Measurements from ENCODE around the gene COL25A1. TPM values are rescaled to one million over a fixed set of nuclear protein-coding genes. Genes with fewer than 3 reads are reported as not detected.

COL25A1 gene
- total RNA-seq (ENCODE audit: low replicate concordance), result 0.27 and 1.7 TPM in 2 replicates

GRCh38 chr4:109302361-109303139, at the start of gene COL25A1:
COL25A1 (minus strand) TSS chr4:109302658.
- no peak for TF ChIP-seq CTCF (IDR thresholded peaks at IDR 0.05; ENCODE audit: insufficient read depth, low read length)
- peak; percentile 14 for DNase-seq (ENCODE audit: low read depth)
- peak within 1 kb of the TSS; percentile 52 for H3K4me3 ChIP-seq (ENCODE audit: low read depth, low read length)

- no peak for DNase-seq (ENCODE audit: low read depth)
- TF ChIP-seq CTCF (IDR thresholded peaks at IDR 0.05; ENCODE audit: insufficient read depth, low read length), result no peak
Observed at GRCh38 chr4:109350121-109350520, 47.7 kb upstream of the COL25A1 start.

GRCh38 chr4:109334129-109335105, 32.0 kb upstream of the COL25A1 start:
- no peak for TF ChIP-seq CTCF (IDR thresholded peaks at IDR 0.05; ENCODE audit: insufficient read depth, low read length)
- no peak overlapping the region for H3K4me3 ChIP-seq (ENCODE audit: low read depth, low read length)
- no peak for DNase-seq (ENCODE audit: low read depth)

More at GRCh38 chr4:109350121-109350520, 47.7 kb upstream of the COL25A1 start:
- H3K4me3 ChIP-seq (ENCODE audit: low read depth, low read length), result no peak overlapping the region

GRCh38 chr4:109332926-109333464, 30.5 kb upstream of the COL25A1 start:
- DNase-seq (ENCODE audit: low read depth), result no peak
- no peak overlapping the region for H3K4me3 ChIP-seq (ENCODE audit: low read depth, low read length)
- TF ChIP-seq CTCF (IDR thresholded peaks at IDR 0.05; ENCODE audit: insufficient read depth, low read length), result no peak

- no peak for DNase-seq (ENCODE audit: low read depth)
- no peak for TF ChIP-seq CTCF (IDR thresholded peaks at IDR 0.05; ENCODE audit: insufficient read depth, low read length)
- no peak overlapping the region for H3K4me3 ChIP-seq (ENCODE audit: low read depth, low read length)
Observed at GRCh38 chr4:109327641-109328040, 25.2 kb upstream of the COL25A1 start.

GRCh38 chr4:109325698-109326097, 23.2 kb upstream of the COL25A1 start:
- no peak overlapping the region for H3K4me3 ChIP-seq (ENCODE audit: low read depth, low read length)
- TF ChIP-seq CTCF (IDR thresholded peaks at IDR 0.05; ENCODE audit: insufficient read depth, low read length), result no peak

More at GRCh38 chr4:109325698-109326097, 23.2 kb upstream of the COL25A1 start:
- no peak for DNase-seq (ENCODE audit: low read depth)
